H9 (cell line): ENCODE data around the gene CPNE8. TPM values are rescaled to one million over a fixed set of nuclear protein-coding genes. Genes with fewer than 3 reads are reported as not detected.
"Not testable (repeated sequence)": the region's sequence is repeated elsewhere in the genome, so short reads cannot be mapped to it uniquely, and the experiment has no call there.

Source experiments
- DNase-seq: peaks from one replicate; pipeline ENCODE4 v3.0.0-alpha.2; 2017
- H2AFZ ChIP-seq: one replicate; pipeline ENCODE4 v1.6.1; 2013; ENCODE audit warnings: mild to moderate bottlenecking, low read length, control low read depth, moderate library complexity
- H2AK5ac ChIP-seq: 2 replicates; pipeline ENCODE4 v1.6.1; 2013; ENCODE audit warnings: low read length, control low read depth, mixed read lengths; ENCODE audit not compliant: insufficient read length
- H2BK120ac ChIP-seq: one replicate; pipeline ENCODE4 v1.6.1; 2013; ENCODE audit warnings: low read depth, mild to moderate bottlenecking, low read length, control low read depth, inconsistent platforms; ENCODE audit not compliant: poor library complexity, severe bottlenecking
- H2BK12ac ChIP-seq: 2 replicates; pipeline ENCODE4 v1.6.1; 2013; ENCODE audit warnings: low read length, control low read depth, mixed read lengths, low read depth; ENCODE audit not compliant: insufficient read length
- H2BK15ac ChIP-seq: 2 replicates; pipeline ENCODE4 v1.6.1; 2013; ENCODE audit warnings: low read depth, low read length, control low read depth
- H2BK20ac ChIP-seq: one replicate; pipeline ENCODE4 v1.6.1; 2013; ENCODE audit warnings: low read depth, mild to moderate bottlenecking, low read length, control low read depth, inconsistent platforms; ENCODE audit not compliant: poor library complexity, severe bottlenecking
- H2BK5ac ChIP-seq: 2 replicates; pipeline ENCODE4 v1.6.1; 2013; ENCODE audit warnings: low read length, control low read depth, mixed read lengths; ENCODE audit not compliant: insufficient read length
- H3K14ac ChIP-seq: 2 replicates; pipeline ENCODE4 v1.6.1; 2013; ENCODE audit warnings: low read length, control low read depth; ENCODE audit not compliant: insufficient read depth
- H3K18ac ChIP-seq: 2 replicates; pipeline ENCODE4 v1.6.1; 2013; ENCODE audit warnings: low read depth, mild to moderate bottlenecking, mixed read lengths, low read length, control low read depth; ENCODE audit not compliant: insufficient read length
- H3K23ac ChIP-seq: 2 replicates; pipeline ENCODE4 v1.6.1; 2013; ENCODE audit warnings: low read length, control low read depth, mixed read lengths, low read depth; ENCODE audit not compliant: insufficient read length
- H3K23me2 ChIP-seq: 2 replicates; pipeline ENCODE4 v1.6.1; 2013; ENCODE audit warnings: low read depth, mild to moderate bottlenecking, mixed read lengths, low read length, control low read depth; ENCODE audit not compliant: insufficient read length, poor library complexity, severe bottlenecking
- H3K27ac ChIP-seq: 2 replicates; pipeline ENCODE4 v1.5.1; 2013; ENCODE audit warnings: low read length, control low read depth, mixed read lengths, low read depth; ENCODE audit not compliant: insufficient read length
- H3K27me3 ChIP-seq: 2 replicates; pipeline ENCODE4 v1.6.1; 2013; ENCODE audit warnings: low read length, control low read depth, inconsistent platforms; ENCODE audit not compliant: insufficient read depth
- H3K4ac ChIP-seq: 2 replicates; pipeline ENCODE4 v1.6.1; 2013; ENCODE audit warnings: low read depth, mild to moderate bottlenecking, control low read depth, inconsistent platforms, low read length, moderate library complexity
- H3K4me1 ChIP-seq: 2 replicates; pipeline ENCODE4 v1.6.1; 2013; ENCODE audit warnings: low read length, control low read depth, inconsistent platforms; ENCODE audit not compliant: insufficient read depth
- H3K4me2 ChIP-seq: 2 replicates; pipeline ENCODE4 v1.6.1; 2013; ENCODE audit warnings: low read length, control low read depth, mixed read lengths; ENCODE audit not compliant: insufficient read length, insufficient read depth
- H3K56ac ChIP-seq: 2 replicates; pipeline ENCODE4 v1.6.1; 2013; ENCODE audit warnings: low read depth, mild to moderate bottlenecking, mixed read lengths, low read length, control low read depth; ENCODE audit not compliant: insufficient read length
- H3K79me1 ChIP-seq: 2 replicates; pipeline ENCODE4 v1.6.1; 2013; ENCODE audit warnings: low read depth, mild to moderate bottlenecking, moderate library complexity, low read length, control low read depth, inconsistent platforms; ENCODE audit not compliant: insufficient read depth, poor library complexity, severe bottlenecking
- H3K79me2 ChIP-seq: 2 replicates; pipeline ENCODE4 v1.6.1; 2013; ENCODE audit warnings: low read length, control low read depth, inconsistent platforms; ENCODE audit not compliant: insufficient read depth
- H3K9ac ChIP-seq: 2 replicates; pipeline ENCODE4 v1.6.1; 2013; ENCODE audit warnings: low read length, control low read depth, mixed read lengths; ENCODE audit not compliant: insufficient read length; ENCODE audit errors: extremely low read depth
- H3K9me3 ChIP-seq: one replicate; pipeline ENCODE4 v1.6.1; 2013; ENCODE audit warnings: low read depth, low read length, inconsistent platforms; ENCODE audit not compliant: control insufficient read depth
- H3T11ph ChIP-seq: one replicate; pipeline ENCODE4 v1.6.1; 2013; ENCODE audit warnings: mild to moderate bottlenecking, low read length, control low read depth, inconsistent platforms
- H4K20me1 ChIP-seq: one replicate; pipeline ENCODE4 v1.6.1; 2013; ENCODE audit not compliant: control insufficient read depth, insufficient read length, insufficient read depth
- H4K5ac ChIP-seq: 2 replicates; pipeline ENCODE4 v1.6.1; 2013; ENCODE audit warnings: low read depth, mild to moderate bottlenecking, mixed read lengths, low read length, control low read depth; ENCODE audit not compliant: insufficient read length
- H4K8ac ChIP-seq: replicated peaks from 2 replicates; pipeline ENCODE4 v1.6.1; 2013; ENCODE audit warnings: low read length, control low read depth, mixed read lengths, low read depth; ENCODE audit not compliant: insufficient read length
- H4K91ac ChIP-seq: 2 replicates; pipeline ENCODE4 v1.6.1; 2013; ENCODE audit warnings: low read depth, mild to moderate bottlenecking, moderate library complexity, mixed read lengths, low read length, control low read depth; ENCODE audit not compliant: insufficient read length
- H3K27ac Mint-ChIP-seq, 3 experiments: 2 replicates in 2 of 3; 3 replicates in 1 of 3; pipeline ENCODE4 v1.8.0; 2020 to 2021; ENCODE audit warnings: mixed read lengths in 3 of 3, mild to moderate bottlenecking in 1 of 3, moderate library complexity in 1 of 3
- H3K27me3 Mint-ChIP-seq: 2 replicates; pipeline ENCODE4 v1.8.0; 2021; ENCODE audit warnings: low read depth, mild to moderate bottlenecking, moderate library complexity, mixed read lengths
- H3K36me3 Mint-ChIP-seq, 3 experiments: 2 replicates in 2 of 3; 3 replicates in 1 of 3; pipeline ENCODE4 v1.8.0; 2020 to 2021; ENCODE audit warnings: low read depth in 3 of 3, mixed read lengths in 3 of 3; ENCODE audit not compliant: insufficient read depth in 1 of 3
- H3K4me1 Mint-ChIP-seq, 2 experiments: 2 replicates each; pipeline ENCODE4 v1.8.0; 2020; ENCODE audit warnings: mixed read lengths in 2 of 2
- H3K4me3 Mint-ChIP-seq, 2 experiments: 2 replicates in 1 of 2; 3 replicates in 1 of 2; pipeline ENCODE4 v1.8.0; 2020 to 2021; ENCODE audit warnings: mild to moderate bottlenecking in 2 of 2, mixed read lengths in 2 of 2, moderate library complexity in 1 of 2
- H3K9me3 Mint-ChIP-seq, 2 experiments: 2 replicates in 1 of 2; 3 replicates in 1 of 2; pipeline ENCODE4 v1.8.0; 2020; ENCODE audit warnings: mild to moderate bottlenecking in 2 of 2, mixed read lengths in 2 of 2, moderate library complexity in 1 of 2
- CTCF ChIP-seq: fragments of 200-600 bp; sonication (generic); conservative IDR thresholded peaks from 3 replicates; pipeline ENCODE4 v1.8.0; 2021; ENCODE audit warnings: antibody characterized with exemption, mild to moderate bottlenecking
- WGBS: extraction: QIAGEN DNeasy Blood & Tissue Kit; methylation state at CpG from one replicate; pipeline ENCODE4 v1.1.7; 2013; ENCODE audit warnings: missing lambda C conversion rate, low lambda C conversion rate, mixed read lengths; ENCODE audit not compliant: insufficient read length; ENCODE audit errors: extremely low coverage; 5-methylcytosine and 5-hydroxymethylcytosine counted together
- total RNA-seq: library from RNA; stranded (reverse); gene quantifications from 2 replicates; pipeline ENCODE4 v1.2.1, GENCODE V29; 2021

Gene CPNE8
- total RNA-seq, 1 experiment from 2014 or later = 1.9 TPM

GRCh38 chr12:38744041-38744440 is 161.3 kb downstream of the CPNE8 start:
- H3K27ac Mint-ChIP-seq = no peak overlapping the region
- no peak overlapping the region for H2BK20ac ChIP-seq
- WGBS = no CpG with 5 or more reads among the region's 4 CpGs

GRCh38 chr12:38742496-38742895 is 162.9 kb downstream of the CPNE8 start:
- H4K8ac ChIP-seq, H3K4me1 ChIP-seq, H3K4me2 ChIP-seq, H3K9me3 ChIP-seq, H2BK5ac ChIP-seq, H3T11ph ChIP-seq, H3K14ac ChIP-seq, H3K27ac Mint-ChIP-seq, H3K23ac ChIP-seq, H3K9ac ChIP-seq, H3K27ac ChIP-seq, H3K23me2 ChIP-seq, H2AK5ac ChIP-seq, H3K36me3 Mint-ChIP-seq, H2BK20ac ChIP-seq, H3K79me1 ChIP-seq, H3K27me3 ChIP-seq, H4K91ac ChIP-seq, H3K56ac ChIP-seq, H2BK12ac ChIP-seq, H4K5ac ChIP-seq, H4K20me1 ChIP-seq, DNase-seq, H3K27me3 Mint-ChIP-seq, H2BK15ac ChIP-seq, H3K18ac ChIP-seq, H3K9me3 Mint-ChIP-seq, H2AFZ ChIP-seq, H3K79me2 ChIP-seq, H2BK120ac ChIP-seq, H3K4me3 Mint-ChIP-seq, H3K4ac ChIP-seq: not testable (repeated sequence)
- WGBS = no CpG with 5 or more reads among the region's 1 CpG
- H3K4me1 Mint-ChIP-seq = peaks cover 21 to 31% of the 10 kb centered on the region in 2 experiments

More at GRCh38 chr12:38744041-38744440, 161.3 kb downstream of the CPNE8 start:
- H2AFZ ChIP-seq = no peak overlapping the region
- no peaks in the 10 kb centered on the region for H3K23me2 ChIP-seq
- H3K27me3 Mint-ChIP-seq = no peaks in the 10 kb centered on the region; the same call in 1 of the 2 replicates
- H3K9ac ChIP-seq = no peak overlapping the region
- H3K14ac ChIP-seq = no peak overlapping the region
- H2BK5ac ChIP-seq = no peak overlapping the region
- peaks cover 1 to 2% (median 2%) of the 10 kb centered on the region in 3 experiments for H3K36me3 Mint-ChIP-seq
- no peak overlapping the region for H4K8ac ChIP-seq
- DNase-seq = no peak
- no peaks in the 10 kb centered on the region for H3K79me2 ChIP-seq
- peaks cover 0 to 4% of the 10 kb centered on the region in 2 experiments; a peak in 3 of 5 replicates for H3K9me3 Mint-ChIP-seq
- H3K27ac ChIP-seq = no peak overlapping the region
- no peak overlapping the region for H2AK5ac ChIP-seq
- no peak overlapping the region for H3K4me2 ChIP-seq
- no peak overlapping the region for H3K4me3 Mint-ChIP-seq
- H4K5ac ChIP-seq = no peak overlapping the region
- no peak overlapping the region for H3K23ac ChIP-seq
- no peak overlapping the region for H2BK120ac ChIP-seq
- no peak overlapping the region for H3K56ac ChIP-seq
- no peak overlapping the region for H2BK15ac ChIP-seq
- no peaks in the 10 kb centered on the region for H3K9me3 ChIP-seq
- H4K20me1 ChIP-seq = no peaks in the 10 kb centered on the region
- H4K91ac ChIP-seq = no peak overlapping the region
- no peak overlapping the region for H3T11ph ChIP-seq
- TF ChIP-seq CTCF = no peak
- no peak overlapping the region for H3K18ac ChIP-seq
- H3K79me1 ChIP-seq = no peaks in the 10 kb centered on the region
- H3K4me1 ChIP-seq = no peaks in the 10 kb centered on the region
- no peak overlapping the region for H3K4ac ChIP-seq
- H2BK12ac ChIP-seq = no peak overlapping the region
- peaks cover 21 to 31% of the 10 kb centered on the region in 2 experiments for H3K4me1 Mint-ChIP-seq
- no peaks in the 10 kb centered on the region for H3K27me3 ChIP-seq
